HG03469 (cell line): Measurements from ENCODE around the gene DAGLB.
"Not testable (repeated sequence)": the region's sequence is repeated elsewhere in the genome, so short reads cannot be mapped to it uniquely, and the experiment has no call there.

Source experiments
- ATAC-seq: cut with Tn5 transposase; IDR thresholded peaks from one replicate; pipeline ENCODE4 v1.9.1; 2021; ENCODE audit warnings: mild to moderate bottlenecking, moderate library complexity, moderate number of reproducible peaks; ENCODE audit not compliant: unreplicated experiment

DAGLB gene

GRCh38 chr7:6378556-6378955, 69.2 kb downstream of the DAGLB start:
- not testable (repeated sequence) for ATAC-seq

GRCh38 chr7:6376820-6377219, 70.9 kb downstream of the DAGLB start:
- no peak for ATAC-seq

GRCh38 chr7:6375348-6376101, 72.2 kb downstream of the DAGLB start:
- ATAC-seq = no peak

- ATAC-seq = no peak
Measured at GRCh38 chr7:6367701-6368211, 80.0 kb downstream of the DAGLB start.

- no peak for ATAC-seq
Measured at GRCh38 chr7:6365451-6365850, 82.3 kb downstream of the DAGLB start.

- no peak for ATAC-seq
Measured at GRCh38 chr7:6360841-6361240, 86.9 kb downstream of the DAGLB start.

GRCh38 chr7:6359734-6360133, 88.0 kb downstream of the DAGLB start:
- ATAC-seq = no peak
